ENCODE data around the gene PPBP.
"Not testable (repeated sequence)": the region's sequence is repeated elsewhere in the genome, so short reads cannot be mapped to it uniquely, and the experiment has no call there.

PPBP gene

GRCh38 chr4:73998040-73999011 lies 10.3 kb upstream of the PPBP start, which contains the start of gene CXCL5:
TSS of gene CXCL5 (minus strand) at chr4:73998677. CDS start at chr4:73998581, 96 bp downstream.
- no peak within 1 kb of the TSS for H3K27ac ChIP-seq (ENCODE audit: insufficient read depth, low read depth, low read length, poor library complexity, severe bottlenecking)
- H3K9me3 ChIP-seq (ENCODE audit: control insufficient read depth, low read length), result no peaks in the 10 kb centered on the region
- peak within 1 kb of the TSS; percentile 31 for H3K4me3 ChIP-seq (ENCODE audit: insufficient read depth, low read depth, low read length)
- peaks cover 17% of the 10 kb centered on the region for H3K27me3 ChIP-seq (ENCODE audit: control insufficient read depth, insufficient read depth, low read length, poor library complexity, severe bottlenecking)
- 40% methylated on average over 44 to 46 of the region's 46 CpGs for WGBS, 2 experiments
- no peaks in the 10 kb centered on the region for H3K36me3 ChIP-seq (ENCODE audit: control insufficient read depth, insufficient read depth, low read length)
- no peaks in the 10 kb centered on the region for H3K4me1 ChIP-seq (ENCODE audit: control insufficient read depth, insufficient read depth, low read length)

- H3K9me3 ChIP-seq (ENCODE audit: control insufficient read depth, low read length), result no peaks in the 10 kb centered on the region
- no peaks in the 10 kb centered on the region for H3K4me1 ChIP-seq (ENCODE audit: control insufficient read depth, insufficient read depth, low read length)
- no CpG with 5 or more reads among the region's 1 CpG for WGBS, 2 experiments
- peaks cover under 1% of the 10 kb centered on the region for H3K27me3 ChIP-seq (ENCODE audit: control insufficient read depth, insufficient read depth, low read length, poor library complexity, severe bottlenecking)
- H3K27ac ChIP-seq (ENCODE audit: insufficient read depth, low read depth, low read length, poor library complexity, severe bottlenecking), result no peak overlapping the region
- no peaks in the 10 kb centered on the region for H3K36me3 ChIP-seq (ENCODE audit: control insufficient read depth, insufficient read depth, low read length)
- H3K4me3 ChIP-seq (ENCODE audit: insufficient read depth, low read depth, low read length), result no peak overlapping the region
Observed at GRCh38 chr4:73992050-73992449, 4.1 kb upstream of the PPBP start.

DNA sequence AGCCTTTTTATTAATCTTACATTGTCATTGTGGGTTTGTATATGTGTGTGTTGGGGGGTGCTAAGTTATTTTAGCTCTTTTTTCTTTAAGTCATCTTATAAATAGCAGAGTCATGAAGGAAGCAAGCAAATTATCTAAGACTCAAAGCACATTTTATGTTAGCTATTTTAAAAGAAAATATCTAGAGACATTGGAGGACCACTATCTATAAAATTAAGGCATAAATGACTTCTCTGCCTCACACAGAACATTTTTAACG lies 3.7 kb upstream of the PPBP start:
- Histone ChIP-seq H3K36me3 (ENCODE audit: control insufficient read depth, insufficient read depth, low read length) (no peaks in the 10 kb centered on the region), H3K27me3 (ENCODE audit: control insufficient read depth, insufficient read depth, low read length, poor library complexity, severe bottlenecking) (no peaks in the 10 kb centered on the region), H3K4me1 (ENCODE audit: control insufficient read depth, insufficient read depth, low read length) (no peaks in the 10 kb centered on the region), H3K9me3 (ENCODE audit: control insufficient read depth, low read length) (no peaks in the 10 kb centered on the region), H3K27ac (ENCODE audit: insufficient read depth, low read depth, low read length, poor library complexity, severe bottlenecking) (no peak overlapping the region), H3K4me3 (ENCODE audit: insufficient read depth, low read depth, low read length) (no peak overlapping the region)
- WGBS, 2 experiments, result 100% methylated on average over 1 of the region's 1 CpG; no CpG with 5 or more reads in 1 of the 2 experiments

DNA sequence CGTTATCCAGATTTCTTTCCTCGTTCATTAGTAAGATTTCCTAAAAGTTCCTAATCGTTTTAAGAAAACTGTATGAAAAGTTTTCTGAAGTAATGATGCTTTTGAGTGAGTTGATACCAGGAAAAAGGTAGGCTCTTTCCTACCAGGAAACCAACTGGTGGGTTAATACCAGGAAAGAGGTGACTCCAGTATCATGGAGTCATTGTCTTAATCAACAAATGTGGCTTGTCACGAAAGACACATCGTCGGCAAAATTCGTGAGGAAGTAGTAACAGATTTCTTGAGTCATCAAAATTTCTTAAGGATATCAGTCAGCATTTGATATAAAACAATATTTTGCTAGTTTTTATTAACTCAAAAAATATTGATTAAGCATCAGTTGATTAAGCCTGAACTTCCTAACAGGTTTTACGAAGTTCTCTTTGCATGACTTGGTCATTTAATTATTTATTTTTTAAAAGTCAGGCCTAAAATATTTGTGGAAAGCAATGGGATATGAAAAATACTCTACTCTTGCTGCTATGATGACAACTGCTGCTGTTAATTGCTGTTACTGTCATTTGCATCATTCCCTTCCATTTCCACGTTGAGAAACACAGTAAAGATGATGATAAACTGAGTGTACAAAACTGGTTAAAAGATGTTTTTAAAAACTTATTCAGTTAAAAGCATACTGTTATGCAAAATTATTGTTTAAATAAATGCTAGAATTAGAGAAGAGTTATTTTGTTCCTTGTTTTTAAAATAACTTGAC lies 3.2 kb upstream of the PPBP start:
- Histone ChIP-seq H3K4me1 (ENCODE audit: control insufficient read depth, insufficient read depth, low read length) (no peaks in the 10 kb centered on the region), H3K36me3 (ENCODE audit: control insufficient read depth, insufficient read depth, low read length) (no peaks in the 10 kb centered on the region), H3K27ac (ENCODE audit: insufficient read depth, low read depth, low read length, poor library complexity, severe bottlenecking) (no peak overlapping the region), H3K27me3 (ENCODE audit: control insufficient read depth, insufficient read depth, low read length, poor library complexity, severe bottlenecking) (no peaks in the 10 kb centered on the region), H3K9me3 (ENCODE audit: control insufficient read depth, low read length) (no peaks in the 10 kb centered on the region), H3K4me3 (ENCODE audit: insufficient read depth, low read depth, low read length) (no peak overlapping the region)
- 98 to 99% methylated on average over 7 to 9 of the region's 9 CpGs for WGBS, 2 experiments

GRCh38 chr4:73989928-73990327 lies 1.9 kb upstream of the PPBP start:
- no peak overlapping the region for H3K27ac ChIP-seq (ENCODE audit: insufficient read depth, low read depth, low read length, poor library complexity, severe bottlenecking)
- no peaks in the 10 kb centered on the region for H3K4me1 ChIP-seq (ENCODE audit: control insufficient read depth, insufficient read depth, low read length)
- H3K36me3 ChIP-seq (ENCODE audit: control insufficient read depth, insufficient read depth, low read length), result no peaks in the 10 kb centered on the region
- no peak overlapping the region for H3K4me3 ChIP-seq (ENCODE audit: insufficient read depth, low read depth, low read length)
- no peaks in the 10 kb centered on the region for H3K9me3 ChIP-seq (ENCODE audit: control insufficient read depth, low read length)
- H3K27me3 ChIP-seq (ENCODE audit: control insufficient read depth, insufficient read depth, low read length, poor library complexity, severe bottlenecking), result no peaks in the 10 kb centered on the region
- 95 to 100% methylated on average over 1 to 5 of the region's 5 CpGs for WGBS, 2 experiments

- WGBS, 2 experiments, result 88 to 95% methylated on average over 2 of the region's 3 CpGs
- H3K27me3 ChIP-seq (ENCODE audit: control insufficient read depth, insufficient read depth, low read length, poor library complexity, severe bottlenecking), result no peaks in the 10 kb centered on the region
- no peak overlapping the region for H3K27ac ChIP-seq (ENCODE audit: insufficient read depth, low read depth, low read length, poor library complexity, severe bottlenecking)
- H3K36me3 ChIP-seq (ENCODE audit: control insufficient read depth, insufficient read depth, low read length), result no peaks in the 10 kb centered on the region
- H3K4me3 ChIP-seq (ENCODE audit: insufficient read depth, low read depth, low read length), result no peak overlapping the region
- no peaks in the 10 kb centered on the region for H3K9me3 ChIP-seq (ENCODE audit: control insufficient read depth, low read length)
- H3K4me1 ChIP-seq (ENCODE audit: control insufficient read depth, insufficient read depth, low read length), result no peaks in the 10 kb centered on the region
Observed at GRCh38 chr4:73989031-73989430, 1.0 kb upstream of the PPBP start.

DNA sequence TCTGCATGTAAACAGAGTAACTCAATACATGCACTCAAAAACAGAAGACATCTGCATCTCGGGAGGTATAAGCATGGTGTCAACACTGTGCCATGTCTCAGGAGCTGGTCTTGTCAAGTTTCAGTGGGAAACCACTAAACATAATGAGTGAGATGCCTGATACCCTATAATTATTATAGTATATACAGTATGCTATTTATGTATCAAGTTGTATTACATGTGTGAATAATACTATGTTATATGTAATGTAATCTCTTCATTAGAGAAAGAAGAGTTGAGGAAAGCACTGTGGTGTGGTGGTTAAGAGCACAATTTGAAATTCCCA lies 2.5 kb downstream of the PPBP start:
- Histone ChIP-seq H3K9me3 (ENCODE audit: control insufficient read depth, low read length) (no peaks in the 10 kb centered on the region), H3K4me1 (ENCODE audit: control insufficient read depth, insufficient read depth, low read length) (no peaks in the 10 kb centered on the region), H3K27me3 (ENCODE audit: control insufficient read depth, insufficient read depth, low read length, poor library complexity, severe bottlenecking) (no peaks in the 10 kb centered on the region), H3K36me3 (ENCODE audit: control insufficient read depth, insufficient read depth, low read length) (no peaks in the 10 kb centered on the region), H3K4me3 (ENCODE audit: insufficient read depth, low read depth, low read length) (no peak overlapping the region), H3K27ac (ENCODE audit: insufficient read depth, low read depth, low read length, poor library complexity, severe bottlenecking) (no peak overlapping the region)
- 20 to 24% methylated on average over 1 of the region's 1 CpG for WGBS, 2 experiments

GRCh38 chr4:73984736-73985527 lies 3.1 kb downstream of the PPBP start:
- Histone ChIP-seq H3K4me3 (ENCODE audit: insufficient read depth, low read depth, low read length) (no peak overlapping the region), H3K9me3 (ENCODE audit: control insufficient read depth, low read length) (no peaks in the 10 kb centered on the region), H3K4me1 (ENCODE audit: control insufficient read depth, insufficient read depth, low read length) (no peaks in the 10 kb centered on the region), H3K27ac (ENCODE audit: insufficient read depth, low read depth, low read length, poor library complexity, severe bottlenecking) (no peak overlapping the region), H3K36me3 (ENCODE audit: control insufficient read depth, insufficient read depth, low read length) (no peaks in the 10 kb centered on the region), H3K27me3 (ENCODE audit: control insufficient read depth, insufficient read depth, low read length, poor library complexity, severe bottlenecking) (no peaks in the 10 kb centered on the region)
- 37 to 39% methylated on average over 3 of the region's 4 CpGs for WGBS, 2 experiments

DNA sequence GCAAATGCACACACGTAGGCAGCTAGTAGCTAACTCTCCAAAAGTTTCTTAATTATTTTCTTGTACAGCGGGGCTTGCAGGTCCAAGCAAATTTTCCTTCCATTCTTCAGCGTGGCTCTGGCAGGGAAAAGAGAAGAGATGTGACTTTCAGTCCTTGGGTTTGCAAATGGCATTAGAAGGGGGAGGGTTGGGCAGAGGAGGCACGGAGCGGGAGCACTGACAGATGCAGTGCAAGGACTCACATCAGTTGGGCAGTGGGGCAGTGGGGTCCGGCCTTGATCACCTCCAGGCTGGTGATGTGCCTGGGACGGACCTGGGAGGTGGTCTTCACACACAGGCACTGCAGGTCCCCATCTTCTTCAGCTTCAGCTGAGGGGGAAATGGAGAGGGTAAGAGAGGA lies 6.8 kb downstream of the PPBP start:
- 83 to 91% methylated on average over 6 to 7 of the region's 7 CpGs for WGBS, 2 experiments
- H3K4me3 ChIP-seq (ENCODE audit: insufficient read depth, low read depth, low read length); H3K27me3 ChIP-seq (ENCODE audit: control insufficient read depth, insufficient read depth, low read length, poor library complexity, severe bottlenecking); H3K4me1 ChIP-seq (ENCODE audit: control insufficient read depth, insufficient read depth, low read length); H3K27ac ChIP-seq (ENCODE audit: insufficient read depth, low read depth, low read length, poor library complexity, severe bottlenecking); H3K9me3 ChIP-seq (ENCODE audit: control insufficient read depth, low read length); H3K36me3 ChIP-seq (ENCODE audit: control insufficient read depth, insufficient read depth, low read length): not testable (repeated sequence)

DNA sequence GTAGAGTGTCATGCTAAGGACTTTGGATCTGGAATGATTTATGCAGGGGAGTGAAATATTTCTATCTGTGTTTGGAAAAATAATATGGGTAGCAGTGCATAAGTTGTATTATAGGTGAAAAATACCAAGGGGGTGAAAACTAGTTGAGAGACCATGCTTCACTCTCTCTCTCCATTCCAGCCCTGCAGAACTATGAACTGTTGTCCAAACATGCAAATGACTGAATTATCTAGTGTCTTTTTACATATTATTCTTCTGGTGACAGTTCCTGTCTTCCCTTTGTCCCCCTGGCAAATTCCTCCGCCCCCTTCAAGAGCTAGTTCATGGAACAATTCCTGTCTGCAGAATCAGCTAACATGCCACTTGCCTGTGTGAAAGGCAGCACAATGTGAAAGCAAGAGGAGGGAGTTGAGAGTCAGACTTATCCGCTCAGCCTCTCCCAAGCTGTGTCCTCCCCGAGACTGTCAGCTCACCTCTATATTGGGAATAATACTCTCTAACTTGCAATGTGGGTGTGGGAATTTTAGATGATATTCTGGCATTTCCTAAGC lies 8.5 kb downstream of the PPBP start:
- H3K27ac ChIP-seq (ENCODE audit: insufficient read depth, low read depth, low read length, poor library complexity, severe bottlenecking), result no peak overlapping the region

More for the DNA sequence above, 8.5 kb downstream of the PPBP start:
- H3K4me1 ChIP-seq (ENCODE audit: control insufficient read depth, insufficient read depth, low read length), result no peaks in the 10 kb centered on the region
- H3K9me3 ChIP-seq (ENCODE audit: control insufficient read depth, low read length), result no peaks in the 10 kb centered on the region
- H3K4me3 ChIP-seq (ENCODE audit: insufficient read depth, low read depth, low read length), result no peak overlapping the region
- H3K36me3 ChIP-seq (ENCODE audit: control insufficient read depth, insufficient read depth, low read length), result no peaks in the 10 kb centered on the region
- WGBS, 2 experiments, result 76 to 88% methylated on average over 1 to 3 of the region's 3 CpGs
- no peaks in the 10 kb centered on the region for H3K27me3 ChIP-seq (ENCODE audit: control insufficient read depth, insufficient read depth, low read length, poor library complexity, severe bottlenecking)
